ENCODE results near the gene STXBP6.

The STXBP6 gene

GRCh38 chr14:25011095-25011494, 38.9 kb downstream of the STXBP6 start:
- DNase-seq, result no peak

- no peak for DNase-seq
These were observed 39.5 kb downstream of the STXBP6 start for GRCh38 chr14:25010471-25010870.

- DNase-seq, result no peak
These were observed 40.1 kb downstream of the STXBP6 start for GRCh38 chr14:25009891-25010290.

GRCh38 chr14:25007832-25008231, 42.1 kb downstream of the STXBP6 start:
- no peak for DNase-seq

- no peak for DNase-seq
These were observed 42.8 kb downstream of the STXBP6 start for GRCh38 chr14:25006961-25007795.

GRCh38 chr14:25006031-25006430, 43.9 kb downstream of the STXBP6 start:
- DNase-seq, result no peak

GRCh38 chr14:25004389-25004809, 45.5 kb downstream of the STXBP6 start:
- DNase-seq, result no peak

GRCh38 chr14:25003537-25003936, 46.4 kb downstream of the STXBP6 start:
- DNase-seq, result no peak

GRCh38 chr14:25001601-25002000, 48.3 kb downstream of the STXBP6 start:
- no peak for DNase-seq

- no peak for DNase-seq
These were observed 48.8 kb downstream of the STXBP6 start for GRCh38 chr14:25001156-25001555.

- DNase-seq, result no peak
These were observed 50.8 kb downstream of the STXBP6 start for GRCh38 chr14:24999157-24999556.

- DNase-seq, result no peak
These were observed 52.8 kb downstream of the STXBP6 start for GRCh38 chr14:24996930-24997725.

GRCh38 chr14:24995016-24995415, 54.9 kb downstream of the STXBP6 start:
- no peak for DNase-seq

GRCh38 chr14:24993631-24994030, 56.3 kb downstream of the STXBP6 start:
- no peak for DNase-seq

GRCh38 chr14:24992624-24993360, 57.2 kb downstream of the STXBP6 start:
- DNase-seq, result no peak

GRCh38 chr14:24991821-24992220, 58.1 kb downstream of the STXBP6 start:
- no peak for DNase-seq

- DNase-seq, result no peak
These were observed 58.7 kb downstream of the STXBP6 start for GRCh38 chr14:24991288-24991687.

- no peak for DNase-seq
These were observed 59.2 kb downstream of the STXBP6 start for GRCh38 chr14:24990773-24991172.

GRCh38 chr14:24990050-24990449, 59.9 kb downstream of the STXBP6 start:
- no peak for DNase-seq

- no peak for DNase-seq
These were observed 61.2 kb downstream of the STXBP6 start for GRCh38 chr14:24988760-24989159.

GRCh38 chr14:24986206-24986893, 63.6 kb downstream of the STXBP6 start:
- DNase-seq, result no peak

GRCh38 chr14:24984846-24985589, 64.9 kb downstream of the STXBP6 start:
- DNase-seq, result no peak

Measured in AML-193 (cell line).